ENCODE results near the gene MYO5B. TPM values are rescaled to one million over a fixed set of nuclear protein-coding genes. Genes with fewer than 3 reads are reported as not detected.

The MYO5B gene
- total and polyA plus RNA-seq, 2 donors (not counting 1 experiment from before 2014, with no cell fraction given): 0.30 to 1.7 TPM

DNA sequence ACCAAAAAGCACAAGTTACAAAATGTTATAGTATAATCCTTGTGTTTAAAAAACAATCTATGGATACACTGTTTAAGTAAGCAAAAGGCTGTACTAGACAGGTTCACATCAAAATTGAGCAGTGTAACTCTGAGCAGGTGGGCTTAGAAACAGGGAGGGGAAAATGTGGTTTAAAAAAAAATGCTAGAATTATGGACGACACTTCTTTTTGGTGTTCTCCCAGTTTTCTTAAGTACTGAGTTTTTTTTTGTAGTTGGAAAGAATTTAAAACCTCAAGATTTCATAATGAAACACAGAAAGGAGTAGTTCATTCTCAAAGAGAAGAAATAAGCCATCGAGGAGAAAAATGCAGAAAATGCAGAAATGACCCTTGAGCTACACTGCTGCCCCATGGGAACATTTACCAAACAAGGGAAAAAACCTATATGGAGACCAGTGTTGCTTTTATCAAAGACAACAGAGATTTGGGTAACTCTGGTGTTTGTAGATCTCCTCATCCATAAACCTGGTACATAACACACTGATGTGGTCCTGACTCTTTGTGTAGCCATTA, 100.7 kb downstream of the MYO5B start:
- H3K27ac ChIP-seq (ENCODE audit: low read length in 2 of 2): no peak overlapping the region
- H3K27ac Mint-ChIP-seq: no peak overlapping the region
- POLR2A ChIA-PET: no interaction called here
- no peaks in the 10 kb centered on the region for H3K4me1 Mint-ChIP-seq
- peaks cover 33% of the 10 kb centered on the region for H3K27me3 Mint-ChIP-seq
- H3K4me3 ChIP-seq (ENCODE audit: control extremely low read depth in 1 of 5, extremely low read depth in 1 of 5, insufficient read depth in 1 of 5, low read depth in 2 of 5, low read length in 4 of 5): no peak overlapping the region
- TF ChIP-seq CTCF (IDR thresholded peaks at IDR 0.05) (no peak), EZH2 (IDR thresholded peaks at IDR 0.05; ENCODE audit: borderline replicate concordance, insufficient read depth, low read depth, low read length, poor library complexity, severe bottlenecking) (no peak)
- no peaks in the 10 kb centered on the region for H3K9me3 Mint-ChIP-seq (ENCODE audit: insufficient read depth)
- H3K9ac ChIP-seq (ENCODE audit: low read length): no peak overlapping the region
- no peaks in the 10 kb centered on the region for H4K20me1 ChIP-seq (ENCODE audit: control insufficient read depth, insufficient read depth, low read length, poor library complexity, severe bottlenecking)
- no peaks in the 10 kb centered on the region for H3K9me3 ChIP-seq (ENCODE audit: control extremely low read depth in 1 of 3, control insufficient read depth in 2 of 3, insufficient read depth in 1 of 3, low read length in 2 of 3)
- ATAC-seq (ENCODE audit: low read depth) (no peak), DNase-seq (no peak)
- H3K4me2 ChIP-seq (replicated peaks; ENCODE audit: low read depth, low read length, poor library complexity, severe bottlenecking): no peak overlapping the region
- CTCF ChIA-PET: no interaction called here
- WGBS (ENCODE audit: insufficient coverage): no CpG with 5 or more reads among the region's 2 CpGs
- H3K27me3 ChIP-seq (replicated peaks in 1 of 4; ENCODE audit: control extremely low read depth in 1 of 4, control insufficient read depth in 3 of 4, insufficient read depth in 4 of 4, low read length in 3 of 4): no peaks in the 10 kb centered on the region
- no peaks in the 10 kb centered on the region for H3K36me3 ChIP-seq (replicated peaks in 1 of 2; ENCODE audit: control extremely low read depth in 1 of 2, control insufficient read depth in 1 of 2, extremely low read depth in 1 of 2, insufficient read depth in 2 of 2, low read length in 1 of 2)
- intact Hi-C loops (cut with micrococcal nuclease): no loop called here
- H3K4me3 Mint-ChIP-seq: no peak overlapping the region
- H3K79me2 ChIP-seq (ENCODE audit: control insufficient read depth, insufficient read depth, low read length): no peaks in the 10 kb centered on the region
- H2AFZ ChIP-seq (ENCODE audit: insufficient read depth, low read depth, low read length, poor library complexity, severe bottlenecking): no peak overlapping the region
- H3K4me1 ChIP-seq (ENCODE audit: control insufficient read depth in 2 of 2, insufficient read depth in 2 of 2, low read length in 2 of 2): peaks cover 0 to 10% of the 10 kb centered on the region in 2 donors

DNA sequence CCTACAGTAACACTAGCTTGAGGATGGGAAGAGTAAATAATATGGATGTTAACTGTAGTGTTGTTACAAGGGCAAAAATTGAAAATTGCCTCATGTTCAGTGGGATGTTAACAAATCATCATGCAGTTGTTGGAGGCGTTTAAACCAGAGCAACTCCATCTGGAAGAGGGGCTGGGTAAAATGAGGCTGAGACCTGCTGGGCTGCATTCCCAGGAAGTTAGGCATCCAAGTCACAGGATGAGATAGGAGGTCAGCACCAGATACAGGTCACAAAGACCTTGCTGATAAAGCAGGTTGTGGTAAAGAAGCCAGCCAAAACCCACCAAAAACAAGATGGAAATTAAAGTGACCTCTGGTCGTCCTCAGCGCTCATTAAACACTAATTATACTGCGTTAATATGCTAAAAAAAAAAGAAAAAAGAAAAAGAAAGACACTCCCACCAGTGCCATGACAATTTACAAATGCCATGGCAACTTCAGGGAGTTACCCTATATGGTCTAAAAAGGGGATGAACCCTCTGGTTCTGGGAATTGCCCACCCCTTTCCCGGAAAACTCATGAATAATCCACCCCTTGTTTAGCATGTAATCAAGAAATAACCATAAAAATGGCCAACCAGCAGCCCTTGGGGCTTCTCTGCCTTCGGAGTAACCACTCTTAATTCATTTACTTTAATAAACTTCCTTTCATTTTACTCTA, 101.4 kb downstream of the MYO5B start:
- no peak overlapping the region for H3K4me3 ChIP-seq (ENCODE audit: control extremely low read depth in 1 of 5, extremely low read depth in 1 of 5, insufficient read depth in 1 of 5, low read depth in 2 of 5, low read length in 4 of 5)
- no peak overlapping the region for H3K9ac ChIP-seq (ENCODE audit: low read length)
- no peak for ATAC-seq (ENCODE audit: low read depth)
- POLR2A ChIA-PET: no interaction called here
- Mint-ChIP-seq H3K4me1 (no peaks in the 10 kb centered on the region), H3K9me3 (ENCODE audit: insufficient read depth) (no peaks in the 10 kb centered on the region), H3K27ac (no peak overlapping the region), H3K27me3 (peaks cover 27% of the 10 kb centered on the region), H3K4me3 (no peak overlapping the region)
- DNase-seq: no peak
- no peak overlapping the region for H2AFZ ChIP-seq (ENCODE audit: insufficient read depth, low read depth, low read length, poor library complexity, severe bottlenecking)
- H3K4me1 ChIP-seq (ENCODE audit: control insufficient read depth in 2 of 2, insufficient read depth in 2 of 2, low read length in 2 of 2): peaks cover 0 to 10% of the 10 kb centered on the region in 2 donors
- no peak for TF ChIP-seq EZH2 (IDR thresholded peaks at IDR 0.05; ENCODE audit: borderline replicate concordance, insufficient read depth, low read depth, low read length, poor library complexity, severe bottlenecking)
- TF ChIP-seq CTCF (IDR thresholded peaks at IDR 0.05): no peak
- no peak overlapping the region for H3K4me2 ChIP-seq (replicated peaks; ENCODE audit: low read depth, low read length, poor library complexity, severe bottlenecking)
- no peaks in the 10 kb centered on the region for H3K36me3 ChIP-seq (replicated peaks in 1 of 2; ENCODE audit: control extremely low read depth in 1 of 2, control insufficient read depth in 1 of 2, extremely low read depth in 1 of 2, insufficient read depth in 2 of 2, low read length in 1 of 2)
- no peaks in the 10 kb centered on the region for H3K79me2 ChIP-seq (ENCODE audit: control insufficient read depth, insufficient read depth, low read length)
- CTCF ChIA-PET: no interaction called here
- WGBS (ENCODE audit: insufficient coverage): 94% methylated on average over 3 of the region's 6 CpGs
- no peaks in the 10 kb centered on the region for H3K27me3 ChIP-seq (replicated peaks in 1 of 4; ENCODE audit: control extremely low read depth in 1 of 4, control insufficient read depth in 3 of 4, insufficient read depth in 4 of 4, low read length in 3 of 4)
- H3K27ac ChIP-seq (ENCODE audit: low read length in 2 of 2): no peak overlapping the region
- no peaks in the 10 kb centered on the region for H3K9me3 ChIP-seq (ENCODE audit: control extremely low read depth in 1 of 3, control insufficient read depth in 2 of 3, insufficient read depth in 1 of 3, low read length in 2 of 3)
- intact Hi-C loops (cut with micrococcal nuclease): no loop called here
- H4K20me1 ChIP-seq (ENCODE audit: control insufficient read depth, insufficient read depth, low read length, poor library complexity, severe bottlenecking): no peaks in the 10 kb centered on the region

All from B cell (primary cell).